DND-41 (cell line): Measurements from ENCODE around the gene SMURF1.

Experiments used
- ATAC-seq: fragments of 200-7000 bp; cut with Tn5 transposase; 3 replicates; pipeline ENCODE4 v1.9.1; 2021; ENCODE audit warnings: low read depth; ENCODE audit not compliant: insufficient read depth
- DNase-seq: peaks from one replicate; pipeline ENCODE4 v3.0.0-alpha.2; 2020
- H2AFZ ChIP-seq: 2 replicates; pipeline ENCODE4 v1.6.0; 2012; ENCODE audit warnings: low read depth, low read length
- H3K27ac ChIP-seq: 2 replicates; pipeline ENCODE4 v1.5.1; 2012; ENCODE audit warnings: low read length, inconsistent platforms
- H3K27me3 ChIP-seq: fragments of 200-600 bp; sonication (generic); 2 replicates; pipeline ENCODE4 v1.6.0; 2012; ENCODE audit warnings: low read length, mild to moderate bottlenecking, inconsistent platforms; ENCODE audit not compliant: insufficient read depth, poor library complexity
- H3K36me3 ChIP-seq: 2 replicates; pipeline ENCODE4 v1.5.1; 2012; ENCODE audit warnings: low read length, inconsistent platforms; ENCODE audit not compliant: insufficient read depth
- H3K4me1 ChIP-seq: 2 replicates; pipeline ENCODE4 v1.5.1; 2012; ENCODE audit warnings: mild to moderate bottlenecking, low read length; ENCODE audit not compliant: insufficient read depth
- H3K4me2 ChIP-seq: 2 replicates; pipeline ENCODE4 v1.6.0; 2012; ENCODE audit warnings: mild to moderate bottlenecking, moderate library complexity, low read length, inconsistent platforms; ENCODE audit not compliant: insufficient read depth
- H3K4me3 ChIP-seq, 2 experiments: fragments of 200-600 bp in 1 of 2; shearing (Covaris generic) in 1 of 2; 2 replicates each; pipeline ENCODE4 v1.5.1; 2012 to 2016; ENCODE audit warnings: inconsistent platforms in 2 of 2, low read length in 2 of 2, mild to moderate bottlenecking in 2 of 2, low read depth in 1 of 2, moderate library complexity in 1 of 2
- H3K79me2 ChIP-seq: 2 replicates; pipeline ENCODE4 v1.6.0; 2012; ENCODE audit warnings: low read length, inconsistent platforms; ENCODE audit not compliant: insufficient read depth
- H3K9ac ChIP-seq: 2 replicates; pipeline ENCODE4 v1.6.0; 2012; ENCODE audit warnings: low read depth, mild to moderate bottlenecking, inconsistent platforms, low read length, moderate library complexity
- H3K9me3 ChIP-seq: 2 replicates; pipeline ENCODE4 v1.5.1; 2012; ENCODE audit warnings: low read length, moderate library complexity, mild to moderate bottlenecking, inconsistent platforms; ENCODE audit not compliant: insufficient read depth, severe bottlenecking
- H4K20me1 ChIP-seq: 2 replicates; pipeline ENCODE4 v1.6.0; 2012; ENCODE audit warnings: low read length; ENCODE audit not compliant: insufficient read depth
- EZH2 ChIP-seq: IDR thresholded peaks from 3 replicates; pipeline ENCODE4 v1.6.1; 2012; ENCODE audit warnings: borderline replicate concordance, low read depth, mild to moderate bottlenecking, moderate library complexity, low read length, inconsistent platforms; ENCODE audit not compliant: severe bottlenecking
- TF ChIP-seq, protein P1 (sequence below): IDR thresholded peaks from 2 replicates; pipeline ENCODE4 v1.5.1; 2012; ENCODE audit warnings: borderline replicate concordance, low read length, moderate library complexity, mild to moderate bottlenecking; ENCODE audit not compliant: poor library complexity, severe bottlenecking; ENCODE audit errors: extremely low read depth

SMURF1 gene

GRCh38 chr7:99033765-99034164, 110.1 kb downstream of the SMURF1 start:
- peaks cover 8% of the 10 kb centered on the region; the same call in 1 of the 2 replicates for H4K20me1 ChIP-seq
- no peak for DNase-seq
- H3K9me3 ChIP-seq: no peaks in the 10 kb centered on the region
- H3K27ac ChIP-seq: no peak overlapping the region
- H3K9ac ChIP-seq: no peak overlapping the region
- no peak for ATAC-seq
- H3K27me3 ChIP-seq: no peaks in the 10 kb centered on the region
- no peaks in the 10 kb centered on the region for H3K79me2 ChIP-seq
- no peak overlapping the region for H3K4me2 ChIP-seq
- TF ChIP-seq, protein P1, sequence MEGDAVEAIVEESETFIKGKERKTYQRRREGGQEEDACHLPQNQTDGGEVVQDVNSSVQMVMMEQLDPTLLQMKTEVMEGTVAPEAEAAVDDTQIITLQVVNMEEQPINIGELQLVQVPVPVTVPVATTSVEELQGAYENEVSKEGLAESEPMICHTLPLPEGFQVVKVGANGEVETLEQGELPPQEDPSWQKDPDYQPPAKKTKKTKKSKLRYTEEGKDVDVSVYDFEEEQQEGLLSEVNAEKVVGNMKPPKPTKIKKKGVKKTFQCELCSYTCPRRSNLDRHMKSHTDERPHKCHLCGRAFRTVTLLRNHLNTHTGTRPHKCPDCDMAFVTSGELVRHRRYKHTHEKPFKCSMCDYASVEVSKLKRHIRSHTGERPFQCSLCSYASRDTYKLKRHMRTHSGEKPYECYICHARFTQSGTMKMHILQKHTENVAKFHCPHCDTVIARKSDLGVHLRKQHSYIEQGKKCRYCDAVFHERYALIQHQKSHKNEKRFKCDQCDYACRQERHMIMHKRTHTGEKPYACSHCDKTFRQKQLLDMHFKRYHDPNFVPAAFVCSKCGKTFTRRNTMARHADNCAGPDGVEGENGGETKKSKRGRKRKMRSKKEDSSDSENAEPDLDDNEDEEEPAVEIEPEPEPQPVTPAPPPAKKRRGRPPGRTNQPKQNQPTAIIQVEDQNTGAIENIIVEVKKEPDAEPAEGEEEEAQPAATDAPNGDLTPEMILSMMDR: no peak
- no peak for TF ChIP-seq EZH2
- H3K4me3 ChIP-seq: no peak overlapping the region
- H2AFZ ChIP-seq: no peak overlapping the region
- H3K4me1 ChIP-seq: no peaks in the 10 kb centered on the region
- peaks cover 100% of the 10 kb centered on the region for H3K36me3 ChIP-seq

DNA sequence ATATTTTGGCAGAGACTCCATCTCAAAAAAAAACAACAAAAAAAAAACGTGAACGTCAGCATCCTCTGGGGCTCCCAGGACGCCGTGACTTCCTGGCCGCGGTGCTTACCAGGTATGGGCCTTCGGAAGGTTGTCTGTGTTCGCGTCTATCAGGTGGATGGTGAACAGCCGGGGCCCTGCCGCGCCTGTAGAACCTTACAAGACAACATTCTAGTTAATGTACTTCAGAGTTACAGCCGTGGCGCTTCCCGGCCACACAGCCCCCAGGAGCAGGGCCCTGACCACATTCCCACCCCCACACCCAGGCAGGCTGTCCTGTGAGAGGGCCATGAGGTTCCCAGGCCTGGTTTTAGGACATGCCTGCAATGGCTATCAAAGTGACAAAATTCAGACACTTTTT, 111.0 kb downstream of the SMURF1 start:
- Histone ChIP-seq H3K4me3 (no peak overlapping the region), H3K4me1 (no peaks in the 10 kb centered on the region), H3K9me3 (no peaks in the 10 kb centered on the region), H3K9ac (no peak overlapping the region), H3K36me3 (peaks cover 100% of the 10 kb centered on the region), H3K27me3 (no peaks in the 10 kb centered on the region), H2AFZ (no peak overlapping the region), H3K79me2 (no peaks in the 10 kb centered on the region), H3K27ac (no peak overlapping the region), H4K20me1 (peaks cover 12% of the 10 kb centered on the region), H3K4me2 (no peak overlapping the region)
- no peak for DNase-seq
- TF ChIP-seq EZH2: no peak
- TF ChIP-seq, protein P1: no peak
- ATAC-seq: no peak

- no peaks in the 10 kb centered on the region for H3K4me1 ChIP-seq
- H3K27me3 ChIP-seq: no peaks in the 10 kb centered on the region
- no peaks in the 10 kb centered on the region for H3K9me3 ChIP-seq
- H3K36me3 ChIP-seq: peaks cover 90% of the 10 kb centered on the region
- H2AFZ ChIP-seq: no peak overlapping the region
- H3K4me2 ChIP-seq: no peak overlapping the region
- DNase-seq (no peak), ATAC-seq (no peak)
- peaks cover 12% of the 10 kb centered on the region for H4K20me1 ChIP-seq
- no peak overlapping the region for H3K9ac ChIP-seq
- TF ChIP-seq, protein P1: no peak
- no peak for TF ChIP-seq EZH2
- H3K4me3 ChIP-seq: no peak overlapping the region
- no peak overlapping the region for H3K27ac ChIP-seq
- no peaks in the 10 kb centered on the region for H3K79me2 ChIP-seq
These were observed 112.4 kb downstream of the SMURF1 start for GRCh38 chr7:99031496-99031895.

DNA sequence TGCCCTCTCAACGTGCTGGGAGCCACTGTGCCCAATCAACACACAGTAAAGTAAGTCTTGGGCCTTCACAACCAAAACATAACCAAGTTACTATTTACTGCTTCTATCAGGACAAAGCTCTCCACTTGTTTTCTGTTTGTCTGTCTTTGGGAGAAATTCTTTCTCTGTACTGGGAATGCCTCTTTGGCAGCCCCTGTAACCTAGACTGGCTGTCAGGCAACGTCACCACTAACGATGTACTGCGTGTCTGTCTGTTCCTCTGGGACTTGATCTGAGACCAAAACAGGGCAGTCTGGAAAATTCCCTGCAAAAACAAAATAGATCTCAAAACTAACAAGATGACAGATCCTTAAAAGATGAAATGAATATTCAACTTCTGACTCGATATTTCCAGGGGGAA, 113.0 kb downstream of the SMURF1 start:
- Histone ChIP-seq H3K4me3 (no peak overlapping the region), H3K4me2 (no peak overlapping the region), H3K27me3 (no peaks in the 10 kb centered on the region), H4K20me1 (peaks cover 11% of the 10 kb centered on the region), H2AFZ (no peak overlapping the region), H3K79me2 (no peaks in the 10 kb centered on the region), H3K9me3 (no peaks in the 10 kb centered on the region), H3K9ac (no peak overlapping the region), H3K4me1 (no peaks in the 10 kb centered on the region), H3K36me3 (peaks cover 84% of the 10 kb centered on the region), H3K27ac (no peak overlapping the region)
- TF ChIP-seq EZH2: no peak
- TF ChIP-seq, protein P1: no peak
- DNase-seq (no peak), ATAC-seq (no peak)
